ENCODE data around the gene KXD1.
"Not testable (repeated sequence)": the region's sequence is repeated elsewhere in the genome, so short reads cannot be mapped to it uniquely, and the experiment has no call there.

Gene KXD1, protein sequence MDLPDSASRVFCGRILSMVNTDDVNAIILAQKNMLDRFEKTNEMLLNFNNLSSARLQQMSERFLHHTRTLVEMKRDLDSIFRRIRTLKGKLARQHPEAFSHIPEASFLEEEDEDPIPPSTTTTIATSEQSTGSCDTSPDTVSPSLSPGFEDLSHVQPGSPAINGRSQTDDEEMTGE

GRCh38 chr19:18557411-18558201 lies at the start of gene KXD1:
TSS of gene KXD1 (plus strand) at chr19:18557870. CDS start at chr19:18562057, 4,187 bp downstream.
- peak; percentile 98 to 99 for DNase-seq (ENCODE audit: low read depth in 2 of 2)

GRCh38 chr19:18508585-18508984 lies 49.1 kb upstream of the KXD1 start:
- no peak for DNase-seq (ENCODE audit: low read depth in 2 of 2)

DNA sequence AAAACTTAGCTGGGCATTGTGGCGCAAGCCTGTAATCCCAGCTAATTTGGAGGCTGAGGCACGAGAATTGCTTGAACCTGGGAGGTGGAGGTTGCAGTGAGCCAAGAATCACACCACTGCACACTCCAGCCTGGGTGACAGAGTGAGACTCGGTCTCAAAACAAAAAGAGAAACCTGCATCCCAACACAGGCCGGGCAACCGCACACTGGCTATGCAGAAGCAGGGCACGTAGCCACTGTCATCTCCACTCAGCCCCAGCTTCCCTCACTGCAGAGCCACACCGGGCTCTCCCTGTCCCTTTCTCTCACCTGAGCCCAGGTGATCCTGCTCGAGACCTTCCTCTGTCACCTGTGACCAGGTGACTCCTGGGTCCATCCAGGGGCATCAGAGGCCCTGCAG lies 47.5 kb upstream of the KXD1 start:
- no peak for DNase-seq (ENCODE audit: low read depth in 2 of 2)

GRCh38 chr19:18513868-18514267 lies 43.8 kb upstream of the KXD1 start:
- DNase-seq (ENCODE audit: low read depth in 2 of 2): no peak

- DNase-seq (ENCODE audit: low read depth in 2 of 2): no peak
Observed at GRCh38 chr19:18514800-18515682, 42.6 kb upstream of the KXD1 start.

DNA sequence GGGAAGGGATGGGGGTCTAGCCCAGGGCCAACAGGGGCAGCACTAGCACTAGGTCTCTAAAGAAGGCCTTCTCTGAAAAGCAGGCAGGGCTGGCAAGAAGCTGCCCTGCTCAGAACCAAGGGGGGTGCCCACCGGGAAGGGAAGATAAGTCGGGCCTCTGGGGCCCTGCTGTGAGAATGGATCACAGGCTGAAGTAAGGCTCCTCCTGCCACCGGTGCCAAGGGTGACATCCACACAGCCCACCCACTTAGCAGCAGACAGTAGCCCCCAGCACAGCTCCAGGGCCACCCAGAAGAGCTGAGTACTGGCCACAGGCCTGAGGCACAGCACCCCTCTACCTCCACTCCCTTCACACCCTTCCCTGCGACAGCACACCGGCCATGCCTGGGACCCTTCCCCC lies 41.7 kb upstream of the KXD1 start:
- no peak for DNase-seq (ENCODE audit: low read depth in 2 of 2)

DNA sequence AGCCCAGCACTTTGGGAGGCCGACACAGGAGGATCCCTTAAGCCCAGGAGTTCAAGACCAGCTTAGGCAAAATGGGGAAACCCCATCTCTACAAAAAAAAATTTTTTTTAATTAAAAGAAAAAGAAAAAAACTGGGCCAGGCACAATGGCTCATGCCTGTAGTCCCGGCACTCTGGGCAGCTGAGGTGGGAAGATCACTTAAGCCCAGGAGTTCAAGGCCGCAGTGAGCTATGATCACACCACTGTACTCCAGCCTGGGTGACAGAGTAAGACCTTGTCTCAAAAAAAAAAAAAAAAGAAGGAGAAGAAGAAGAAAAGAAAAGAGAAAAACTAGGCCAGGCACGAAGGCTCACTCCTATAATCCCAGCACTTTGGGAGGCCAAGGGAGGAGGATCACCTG lies 40.1 kb upstream of the KXD1 start:
- DNase-seq (ENCODE audit: low read depth in 2 of 2): no peak

GRCh38 chr19:18518639-18519038 lies 39.0 kb upstream of the KXD1 start:
- no peak for DNase-seq (ENCODE audit: low read depth in 2 of 2)

DNA sequence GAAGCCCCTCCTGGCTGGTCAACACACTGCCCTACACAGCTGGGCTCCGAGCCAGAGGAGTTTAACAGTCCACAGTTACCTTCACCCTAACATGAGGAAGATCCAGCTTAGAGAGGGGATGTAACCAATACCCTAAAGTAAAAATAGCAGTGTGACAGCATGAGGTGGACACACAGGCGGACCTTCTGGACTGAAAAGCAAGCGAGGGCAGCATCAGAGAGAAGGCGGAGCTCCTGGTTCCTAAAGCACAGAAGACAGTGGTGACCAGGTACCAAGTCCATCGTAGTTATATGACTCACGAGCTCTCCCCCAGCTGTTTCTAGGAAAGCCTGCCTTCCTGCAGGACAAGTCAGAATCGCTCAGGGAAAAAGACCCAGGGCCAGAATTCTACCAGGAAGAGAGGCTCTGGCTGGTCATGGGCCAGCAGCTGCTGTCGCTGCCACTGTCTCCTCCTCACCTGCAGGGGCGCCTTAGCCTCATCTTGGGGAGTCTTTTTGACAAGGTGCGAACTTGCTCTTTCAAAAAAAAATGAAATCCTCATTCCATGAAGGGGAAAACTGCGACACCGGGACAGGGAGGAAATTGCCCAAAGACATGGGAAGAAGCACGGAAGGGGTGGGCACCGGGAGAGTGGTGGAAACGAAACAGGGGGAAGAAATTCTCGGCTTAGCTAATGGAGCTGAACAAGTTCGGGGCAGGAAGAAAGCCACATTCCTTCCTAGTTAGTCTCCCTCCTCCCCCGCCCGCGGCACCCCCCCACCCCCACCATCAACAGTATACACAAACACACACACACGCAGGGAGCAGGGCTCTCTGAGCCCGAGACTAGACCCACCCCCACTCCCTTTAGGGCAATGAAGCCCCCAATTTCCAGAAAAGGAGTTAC lies 37.5 kb upstream of the KXD1 start:
- peak; percentile 28 to 55 for DNase-seq (ENCODE audit: low read depth in 2 of 2)

- DNase-seq (ENCODE audit: low read depth in 2 of 2): no peak
Observed at GRCh38 chr19:18520848-18521691, 36.6 kb upstream of the KXD1 start.

GRCh38 chr19:18521692-18522123 lies 36.0 kb upstream of the KXD1 start, which contains the start of gene ELL:
TSS of gene ELL (minus strand) at chr19:18522070. CDS start at chr19:18522055, 15 bp downstream.
- DNase-seq (ENCODE audit: low read depth in 2 of 2): no peak

DNA sequence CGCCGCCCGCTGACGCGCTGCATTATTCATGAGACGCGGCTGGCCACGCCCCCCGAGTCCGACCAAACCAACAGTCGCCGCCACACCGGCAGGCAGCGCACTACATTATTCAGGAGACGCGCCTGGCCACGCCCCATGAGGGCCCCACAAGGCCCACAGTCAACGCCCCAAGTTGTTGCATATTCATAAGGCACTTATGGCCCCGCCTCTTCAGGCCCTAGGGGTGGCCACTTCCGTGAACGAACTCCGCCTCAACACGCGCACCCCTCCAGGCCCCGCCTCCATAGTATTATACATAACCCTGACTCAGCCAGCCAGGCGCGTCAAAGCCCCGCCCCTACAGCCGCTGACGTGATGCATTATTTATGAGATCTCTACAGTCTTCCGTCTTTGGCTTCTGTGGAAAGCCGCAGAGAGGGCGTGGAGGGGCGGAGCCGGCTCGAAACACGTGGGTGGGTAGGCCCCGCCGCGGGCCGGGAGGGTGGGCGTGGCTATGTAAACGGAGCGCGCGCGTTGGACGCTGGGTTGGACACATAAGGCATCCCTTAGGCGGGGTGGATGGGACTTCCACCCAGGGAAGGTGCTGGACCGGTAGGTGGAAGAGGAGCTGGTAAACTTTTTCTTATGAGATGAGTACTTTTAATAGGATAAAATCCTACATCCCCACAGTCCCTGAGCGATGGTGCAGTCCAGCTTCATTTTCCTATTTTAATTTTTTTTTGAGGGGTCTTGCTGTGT lies 35.4 kb upstream of the KXD1 start:
- peak; percentile 100 for DNase-seq (ENCODE audit: low read depth in 2 of 2)

DNA sequence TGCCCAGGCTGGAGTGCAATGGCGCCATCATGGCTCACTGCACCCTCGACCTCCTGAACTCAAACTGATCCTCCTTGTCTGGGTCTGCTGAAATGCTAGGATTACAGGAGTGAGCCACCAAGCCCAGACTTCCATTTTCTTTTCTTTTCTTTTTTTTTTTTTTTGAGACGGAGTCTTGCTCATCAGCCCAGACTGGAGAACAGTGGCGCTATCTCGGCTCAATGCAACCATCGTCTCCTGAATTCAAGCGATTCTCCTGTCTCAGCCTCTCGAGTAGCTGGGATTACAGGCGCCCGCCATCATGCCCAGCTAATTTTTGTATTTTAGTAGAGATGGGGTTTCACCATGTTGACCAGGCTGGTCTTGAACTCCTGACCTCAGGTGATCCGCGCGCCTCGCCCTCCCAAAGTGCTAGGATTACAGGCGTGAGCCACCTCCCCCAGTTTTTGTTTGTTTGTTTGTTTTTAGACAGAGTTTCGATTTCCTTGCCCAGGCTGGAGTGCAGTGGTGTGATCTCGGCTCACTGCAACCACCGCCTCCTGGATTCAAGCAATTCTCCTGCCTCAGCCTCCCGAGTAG lies 34.7 kb upstream of the KXD1 start:
- DNase-seq (ENCODE audit: low read depth in 2 of 2): not testable (repeated sequence)

GRCh38 chr19:18523841-18524240 lies 33.8 kb upstream of the KXD1 start:
- DNase-seq (ENCODE audit: low read depth in 2 of 2): no peak

DNA sequence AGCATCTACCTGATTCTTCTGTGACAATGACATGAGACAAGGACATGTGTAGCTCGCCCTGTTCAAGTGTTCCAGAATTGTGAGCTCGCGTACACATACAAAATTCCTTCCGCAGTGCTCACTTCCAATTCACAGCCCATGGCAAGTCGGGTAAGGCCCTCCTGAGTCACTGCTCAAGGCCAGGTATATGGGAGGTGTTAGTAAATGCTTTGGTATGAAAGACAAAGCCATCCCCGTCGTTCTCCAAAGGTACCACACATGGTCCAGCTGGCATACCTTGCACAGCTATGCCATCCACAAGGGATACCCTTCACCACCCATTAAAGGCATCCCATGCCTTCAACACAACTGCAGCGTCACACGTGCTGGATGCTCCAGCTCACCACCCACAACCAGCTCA lies 31.4 kb upstream of the KXD1 start:
- no peak for DNase-seq (ENCODE audit: low read depth in 2 of 2)

DNA sequence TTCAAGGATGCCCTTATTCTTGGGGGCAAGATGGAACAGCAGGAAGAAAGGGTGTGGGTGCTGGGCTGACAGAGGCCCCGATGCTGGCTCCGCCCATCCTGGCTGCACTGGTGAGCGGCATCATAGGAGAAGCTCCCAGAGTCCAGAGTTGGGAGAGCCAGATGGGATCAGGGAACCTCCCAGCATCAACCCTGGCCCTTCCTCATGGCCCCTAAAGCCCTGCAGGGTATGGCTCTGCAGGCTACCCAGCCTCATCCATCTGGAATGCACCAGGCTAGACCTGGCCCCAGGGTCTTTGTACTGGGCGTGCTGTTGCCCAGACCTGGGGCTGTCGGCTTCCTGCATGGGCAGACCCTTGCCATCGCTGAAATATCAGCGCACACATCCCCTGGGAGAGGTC lies 27.9 kb upstream of the KXD1 start:
- DNase-seq (ENCODE audit: low read depth in 2 of 2): no peak

GRCh38 chr19:18531485-18531884 lies 26.2 kb upstream of the KXD1 start:
- DNase-seq (ENCODE audit: low read depth in 2 of 2): no peak

GRCh38 chr19:18532168-18532890 lies 25.3 kb upstream of the KXD1 start:
- DNase-seq (ENCODE audit: low read depth in 2 of 2): no peak

GRCh38 chr19:18533058-18533457 lies 24.6 kb upstream of the KXD1 start:
- no peak for DNase-seq (ENCODE audit: low read depth in 2 of 2)
